NCI-H460 (cell line): ENCODE data around the gene GRIK4. TPM values are rescaled to one million over a fixed set of nuclear protein-coding genes. Genes with fewer than 3 reads are reported as not detected.

Experiments used
- DNase-seq: peaks from one replicate; pipeline ENCODE4 v3.0.0-alpha.2; 2016; ENCODE audit warnings: low read depth; ENCODE audit errors: extremely low read depth
- total RNA-seq: library from RNA; depleted of rRNA; stranded (reverse); fragments of >200 nt; shearing (Covaris generic); gene quantifications from 2 replicates; pipeline ENCODE4 v1.2.3, GENCODE V29; 2014

The GRIK4 gene
- total RNA-seq, 1 experiment from 2014 or later, result not detected

- DNase-seq, result no peak
These were observed 307.5 kb downstream of the GRIK4 start for GRCh38 chr11:120819003-120819402.

- DNase-seq, result no peak
These were observed 308.2 kb downstream of the GRIK4 start for GRCh38 chr11:120819437-120820365.

GRCh38 chr11:120823159-120823558, 311.6 kb downstream of the GRIK4 start:
- no peak for DNase-seq

- no peak for DNase-seq
These were observed 312.7 kb downstream of the GRIK4 start for GRCh38 chr11:120824242-120824641.

- no peak for DNase-seq
These were observed 315.6 kb downstream of the GRIK4 start for GRCh38 chr11:120827198-120827597.

GRCh38 chr11:120827820-120828219, 316.3 kb downstream of the GRIK4 start:
- no peak for DNase-seq

- no peak for DNase-seq
These were observed 317.3 kb downstream of the GRIK4 start for GRCh38 chr11:120828847-120829246.

- no peak for DNase-seq
These were observed 318.6 kb downstream of the GRIK4 start for GRCh38 chr11:120830085-120830620.

GRCh38 chr11:120832481-120833238, 321.1 kb downstream of the GRIK4 start:
- no peak for DNase-seq

- no peak for DNase-seq
These were observed 323.2 kb downstream of the GRIK4 start for GRCh38 chr11:120834686-120835210.

- no peak for DNase-seq
These were observed 324.2 kb downstream of the GRIK4 start for GRCh38 chr11:120835601-120836228.

GRCh38 chr11:120837696-120838095, 326.1 kb downstream of the GRIK4 start:
- no peak for DNase-seq

- no peak for DNase-seq
These were observed 327.7 kb downstream of the GRIK4 start for GRCh38 chr11:120839201-120839600.

- no peak for DNase-seq
These were observed 328.4 kb downstream of the GRIK4 start for GRCh38 chr11:120839846-120840402.

GRCh38 chr11:120840661-120841060, 329.1 kb downstream of the GRIK4 start:
- no peak for DNase-seq

GRCh38 chr11:120841074-120841473, 329.5 kb downstream of the GRIK4 start:
- no peak for DNase-seq

- DNase-seq, result no peak
These were observed 330.6 kb downstream of the GRIK4 start for GRCh38 chr11:120842195-120842594.

GRCh38 chr11:120853435-120853834, 341.9 kb downstream of the GRIK4 start:
- DNase-seq, result no peak

- no peak for DNase-seq
These were observed 343.4 kb downstream of the GRIK4 start for GRCh38 chr11:120854988-120855387.

- no peak for DNase-seq
These were observed 346.0 kb downstream of the GRIK4 start for GRCh38 chr11:120857508-120857907.
